Measurements from ENCODE around the gene MYH6.

The MYH6 gene

DNA sequence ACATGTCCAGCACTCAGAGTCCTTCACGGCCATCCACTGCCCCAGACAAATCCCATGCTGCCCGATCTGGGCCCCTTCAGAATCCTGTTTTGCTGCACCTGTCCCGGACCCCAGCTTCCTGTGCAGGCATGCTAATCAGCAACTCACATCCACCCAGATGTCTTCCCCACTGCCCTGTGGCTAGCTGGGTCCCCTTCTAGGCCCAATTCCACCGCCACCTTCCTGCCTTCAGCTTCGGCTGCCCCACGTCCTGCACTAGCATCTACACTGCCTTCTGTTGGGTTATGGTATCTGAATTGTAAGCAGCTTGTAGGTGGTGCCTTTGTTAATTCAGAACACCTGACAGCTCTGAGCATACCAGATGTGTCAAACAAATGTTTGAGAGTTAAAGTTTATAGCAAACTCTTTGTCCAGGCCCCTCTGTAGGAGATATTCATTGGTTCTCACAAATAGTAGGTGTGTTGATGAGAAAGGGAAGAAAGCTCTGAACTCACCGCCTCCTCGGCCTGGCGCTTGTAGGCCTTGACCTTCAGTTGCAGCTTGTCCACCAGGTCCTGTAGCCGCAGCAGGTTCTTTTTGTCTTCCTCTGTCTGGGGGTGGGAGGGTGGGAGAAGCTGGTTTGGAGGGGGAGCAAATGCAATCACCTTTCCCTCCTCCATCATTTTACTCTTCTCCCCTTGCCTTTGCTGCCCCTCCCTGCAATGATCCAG, 25.2 kb downstream of the MYH6 start:
- H3K4me3 ChIP-seq (ENCODE audit: low read depth, low read length): no peak overlapping the region
- no peak for TF ChIP-seq CTCF (IDR thresholded peaks at IDR 0.05; ENCODE audit: low read depth, low read length)

DNA sequence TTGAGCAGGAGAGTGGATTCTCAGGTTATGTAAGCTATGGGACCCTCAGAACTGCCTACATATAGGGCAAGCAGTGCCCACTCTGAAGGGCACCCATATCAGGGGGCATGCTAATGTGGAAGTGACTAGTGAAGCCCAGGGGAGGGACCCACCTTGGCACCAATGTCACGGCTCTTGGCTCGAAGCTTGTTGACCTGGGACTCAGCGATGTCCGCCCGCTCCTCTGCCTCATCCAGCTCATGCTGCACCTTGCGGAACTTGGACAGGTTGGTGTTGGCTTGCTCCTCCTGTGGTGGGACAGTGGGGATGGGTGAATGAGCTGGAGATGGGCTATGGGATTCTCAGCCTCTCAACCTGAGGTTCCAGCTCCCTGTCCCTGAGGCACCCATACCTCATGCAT, 25.8 kb downstream of the MYH6 start:
- no peak for TF ChIP-seq CTCF (IDR thresholded peaks at IDR 0.05; ENCODE audit: low read depth, low read length)

DNA sequence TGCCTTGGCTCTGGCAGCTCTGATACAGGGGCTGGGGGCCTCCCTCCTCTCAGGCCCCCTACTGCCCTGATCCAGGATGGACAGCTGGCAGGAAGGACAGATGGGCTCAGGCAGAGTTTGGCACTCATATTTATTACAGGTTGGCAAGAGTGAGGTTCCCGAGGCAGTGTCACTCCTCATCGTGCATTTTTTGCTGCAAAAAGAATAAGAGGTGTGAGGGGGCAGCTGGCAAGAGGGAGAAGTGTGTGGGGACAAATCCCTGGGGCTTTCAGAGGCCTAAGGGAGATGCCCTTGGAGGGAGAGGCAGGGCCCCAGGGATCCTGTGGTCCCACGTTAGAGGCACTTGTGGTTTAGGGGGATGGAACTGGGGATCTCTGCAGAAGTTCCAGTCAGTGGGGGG, 26.2 kb downstream of the MYH6 start:
- no peak for TF ChIP-seq CTCF (IDR thresholded peaks at IDR 0.05; ENCODE audit: low read depth, low read length)
- no peak overlapping the region for H3K4me3 ChIP-seq (ENCODE audit: low read depth, low read length)

More for the DNA sequence above, 25.8 kb downstream of the MYH6 start:
- H3K4me3 ChIP-seq (ENCODE audit: low read depth, low read length): no peak overlapping the region

GRCh38 chr14:23380976-23381375, 27.1 kb downstream of the MYH6 start:
- H3K4me3 ChIP-seq (ENCODE audit: low read depth, low read length): no peak overlapping the region
- TF ChIP-seq CTCF (IDR thresholded peaks at IDR 0.05; ENCODE audit: low read depth, low read length): no peak

DNA sequence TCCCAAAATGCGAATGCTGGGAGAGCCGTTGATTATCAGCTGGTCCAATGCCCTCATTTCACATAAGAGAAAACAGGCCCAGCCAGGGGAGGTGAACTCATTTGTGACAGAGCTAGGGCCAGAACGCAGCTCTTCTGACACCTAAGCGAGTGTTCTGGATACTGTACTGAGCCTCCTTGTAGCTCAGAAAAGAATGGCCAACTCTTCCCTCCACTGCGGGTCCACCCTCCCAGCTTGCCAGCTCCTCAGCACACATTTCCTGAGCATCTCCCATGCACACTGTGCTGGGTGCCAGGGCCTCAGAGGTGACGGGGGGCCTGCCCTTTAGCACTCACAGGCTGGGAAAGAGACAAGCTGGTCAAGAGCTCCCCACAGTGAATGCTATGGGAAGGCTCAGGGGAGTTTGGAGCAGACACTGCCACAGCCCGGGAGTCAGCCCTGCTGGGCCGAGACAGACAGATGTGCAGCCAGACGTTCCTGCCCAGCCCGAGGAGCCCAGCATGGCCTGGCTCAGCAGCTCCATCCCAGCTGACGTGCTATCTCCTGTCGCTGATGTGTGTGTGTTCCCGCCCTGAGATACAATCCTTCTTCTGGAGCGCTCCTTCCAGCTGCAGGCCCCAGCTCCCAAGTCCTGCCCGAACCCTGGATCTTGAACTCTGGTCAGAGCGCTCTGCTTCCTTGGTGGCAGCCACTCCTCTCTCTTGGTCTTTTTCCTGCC, 27.7 kb downstream of the MYH6 start:
- H3K4me3 ChIP-seq (ENCODE audit: low read depth, low read length): no peak overlapping the region

DNA sequence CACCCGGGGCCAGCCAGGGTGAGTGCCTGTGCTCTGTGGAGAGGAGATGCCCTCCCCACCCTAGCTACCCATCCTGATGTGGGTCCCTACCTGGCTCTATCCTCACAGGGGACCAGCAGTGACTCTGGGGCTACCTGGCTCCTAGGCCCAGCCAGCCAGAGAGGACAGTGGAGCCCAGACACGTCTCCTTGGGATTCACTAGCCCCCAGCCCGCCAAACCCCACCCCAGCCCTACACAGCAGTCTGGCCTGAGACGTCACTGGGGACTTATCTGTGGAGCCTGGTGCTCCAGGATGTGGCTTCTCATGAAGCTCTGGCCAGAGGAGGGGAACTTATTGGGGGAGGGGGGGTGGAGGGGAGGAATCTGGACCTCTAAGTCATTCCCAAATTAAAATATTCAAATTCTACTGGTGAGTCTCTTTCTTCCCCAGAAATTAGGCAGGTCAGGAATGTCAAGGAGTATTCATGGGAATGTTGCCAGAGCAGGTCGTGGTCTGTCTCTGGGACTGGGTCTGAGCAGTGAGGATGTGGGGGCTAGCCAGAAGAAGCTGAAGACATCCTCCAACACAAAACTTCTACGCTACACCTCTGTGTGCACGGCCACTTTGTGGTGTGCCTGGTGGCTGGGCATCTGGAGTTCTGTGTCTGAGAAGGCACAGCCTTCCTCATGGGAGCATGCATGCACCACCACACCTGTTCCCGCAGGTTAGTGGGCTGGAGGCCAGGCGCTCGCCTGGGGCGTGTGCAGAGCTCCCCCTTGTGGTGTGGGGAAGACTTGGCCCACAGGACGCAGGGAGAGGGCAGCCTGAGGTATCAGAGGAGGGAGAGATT, 28.5 kb downstream of the MYH6 start:
- H3K4me3 ChIP-seq (ENCODE audit: low read depth, low read length): no peak overlapping the region
- TF ChIP-seq CTCF (IDR thresholded peaks at IDR 0.05; ENCODE audit: low read depth, low read length): peak; percentile 94

More for the DNA sequence above, 27.7 kb downstream of the MYH6 start:
- TF ChIP-seq CTCF (IDR thresholded peaks at IDR 0.05; ENCODE audit: low read depth, low read length): no peak

Data from WI38 (cell line).